ENCODE data around the gene PRPF38B. TPM values are rescaled to one million over a fixed set of nuclear protein-coding genes. Genes with fewer than 3 reads are reported as not detected.
A peak's percentile ranks its signal among the peaks of the same experiment; 100 is the strongest.

The PRPF38B gene
- total RNA-seq, 1 donor from 2014 or later = 39.3 TPM

DNA sequence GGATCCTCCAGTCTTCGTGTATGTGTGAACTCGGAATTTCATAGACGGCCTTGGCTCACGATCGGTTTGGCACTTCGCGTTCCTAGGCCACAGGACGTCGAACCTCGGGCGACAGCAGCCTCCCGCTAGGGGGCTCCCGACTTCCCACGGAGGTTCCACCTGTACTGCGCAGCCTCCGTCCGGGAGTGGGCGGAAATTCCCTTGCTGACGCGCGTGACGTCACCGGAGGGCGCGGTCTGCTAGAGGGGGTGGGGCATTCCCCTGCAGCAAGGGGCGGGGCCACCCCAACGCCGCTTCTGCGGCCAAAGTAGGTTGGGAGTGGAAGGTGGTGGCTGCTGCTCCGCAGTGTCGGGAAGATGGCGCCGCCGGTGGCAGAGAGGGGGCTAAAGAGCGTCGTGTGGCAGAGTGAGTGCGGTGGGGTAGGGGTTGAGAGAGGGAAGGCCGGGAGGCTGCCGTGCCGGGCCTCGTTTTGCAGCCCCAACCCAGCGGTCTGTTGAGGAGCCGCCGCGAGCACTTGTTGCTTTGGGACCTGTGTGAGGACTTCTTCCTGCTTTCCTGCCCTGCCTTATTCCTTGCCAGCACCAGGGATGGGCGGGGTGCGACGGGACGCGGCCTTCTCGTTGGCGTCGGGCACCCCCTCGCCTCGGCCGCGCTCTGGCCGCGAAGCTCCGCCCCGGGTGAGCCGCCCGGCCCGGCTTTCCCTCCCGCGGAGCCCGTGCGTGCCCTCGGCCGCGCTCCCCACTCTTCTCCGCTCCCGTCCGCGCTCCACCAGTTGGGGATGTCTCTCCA lies 54.5 kb downstream of the PRPF38B start, which contains the start of gene STXBP3:
Gene STXBP3, plus strand, starts transcription at position 293 of the 789 bp plus-strand sequence. Its CDS starts 64 bp downstream, at position 357.
- no peaks in the 10 kb centered on the region for H3K27me3 ChIP-seq
- ATAC-seq (peak; percentile 96), DNase-seq (peak; percentile 100)
- H3K36me3 ChIP-seq = peaks cover 2% of the 10 kb centered on the region
- H3K27ac ChIP-seq = peak within 1 kb of the TSS; percentile 96
- H3K4me3 ChIP-seq = peak within 1 kb of the TSS; percentile 74
- no peaks in the 10 kb centered on the region for H3K9me3 ChIP-seq
- peaks cover 11% of the 10 kb centered on the region for H3K4me1 ChIP-seq
- intact Hi-C loops (cut with DNase I) = no loop called here
- TF ChIP-seq, protein P1, sequence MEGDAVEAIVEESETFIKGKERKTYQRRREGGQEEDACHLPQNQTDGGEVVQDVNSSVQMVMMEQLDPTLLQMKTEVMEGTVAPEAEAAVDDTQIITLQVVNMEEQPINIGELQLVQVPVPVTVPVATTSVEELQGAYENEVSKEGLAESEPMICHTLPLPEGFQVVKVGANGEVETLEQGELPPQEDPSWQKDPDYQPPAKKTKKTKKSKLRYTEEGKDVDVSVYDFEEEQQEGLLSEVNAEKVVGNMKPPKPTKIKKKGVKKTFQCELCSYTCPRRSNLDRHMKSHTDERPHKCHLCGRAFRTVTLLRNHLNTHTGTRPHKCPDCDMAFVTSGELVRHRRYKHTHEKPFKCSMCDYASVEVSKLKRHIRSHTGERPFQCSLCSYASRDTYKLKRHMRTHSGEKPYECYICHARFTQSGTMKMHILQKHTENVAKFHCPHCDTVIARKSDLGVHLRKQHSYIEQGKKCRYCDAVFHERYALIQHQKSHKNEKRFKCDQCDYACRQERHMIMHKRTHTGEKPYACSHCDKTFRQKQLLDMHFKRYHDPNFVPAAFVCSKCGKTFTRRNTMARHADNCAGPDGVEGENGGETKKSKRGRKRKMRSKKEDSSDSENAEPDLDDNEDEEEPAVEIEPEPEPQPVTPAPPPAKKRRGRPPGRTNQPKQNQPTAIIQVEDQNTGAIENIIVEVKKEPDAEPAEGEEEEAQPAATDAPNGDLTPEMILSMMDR (IDR thresholded peaks at IDR 0.05) = peak; percentile 97

DNA sequence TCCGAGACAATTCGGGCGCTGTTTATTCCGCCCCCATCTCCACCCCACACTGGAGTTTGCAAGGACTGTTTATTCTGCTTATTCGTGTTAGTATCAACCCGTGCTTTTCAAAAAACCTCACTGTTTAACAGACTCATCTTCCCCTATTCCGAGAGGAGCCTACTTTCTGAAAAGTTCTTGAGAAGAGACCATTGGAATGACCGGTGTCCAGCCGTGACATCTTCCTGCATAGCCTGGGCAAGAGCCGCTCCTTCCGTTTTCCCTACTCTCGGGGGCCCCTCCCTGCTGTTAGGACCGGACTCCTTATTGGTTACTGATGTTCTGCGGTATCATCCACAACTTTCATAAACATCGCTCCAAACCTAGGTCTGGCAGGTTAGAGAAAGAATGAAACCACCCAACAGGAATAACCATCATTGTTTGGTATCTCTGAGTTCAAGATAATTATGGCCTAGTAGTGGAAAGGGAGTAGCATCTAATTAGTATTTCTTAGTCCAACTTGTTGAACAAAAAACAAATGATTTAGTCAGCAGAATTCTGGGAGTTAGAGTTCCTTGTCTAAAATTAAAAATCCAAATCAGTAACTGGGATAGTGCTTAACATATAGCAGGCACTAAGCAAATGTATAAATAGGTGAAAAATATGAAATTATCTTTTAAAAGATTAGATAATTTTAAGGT lies 55.2 kb downstream of the PRPF38B start:
- intact Hi-C loops (cut with DNase I) = no loop called here
- Histone ChIP-seq H3K9me3 (no peaks in the 10 kb centered on the region), H3K27ac (peak overlapping the region; percentile 96), H3K4me1 (peaks cover 11% of the 10 kb centered on the region), H3K27me3 (no peaks in the 10 kb centered on the region), H3K4me3 (peak overlapping the region; percentile 74), H3K36me3 (peaks cover 4% of the 10 kb centered on the region)
- DNase-seq (peak; percentile 83), ATAC-seq (peak; percentile 81)
- TF ChIP-seq, protein P1 (IDR thresholded peaks at IDR 0.05) = no peak

DNA sequence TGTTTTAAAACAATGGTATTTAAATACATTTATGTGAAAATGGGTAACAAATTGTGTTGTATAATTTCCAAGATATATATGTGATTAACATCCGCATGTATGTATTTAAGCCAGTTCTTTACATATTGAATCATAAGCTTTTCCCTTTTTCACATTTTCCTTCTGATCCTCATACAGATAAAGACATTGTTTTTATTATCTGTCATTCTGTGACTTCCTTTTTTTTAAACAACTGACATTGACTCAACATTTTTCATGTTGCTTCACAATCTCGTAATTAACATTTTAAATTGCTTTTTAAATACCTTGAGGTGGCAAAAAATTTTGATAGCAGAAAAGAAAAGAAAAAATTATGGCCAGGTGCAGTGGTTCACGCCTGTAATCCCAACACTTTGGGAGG lies 55.8 kb downstream of the PRPF38B start:
- H3K4me3 ChIP-seq = peak overlapping the region; percentile 74

DNA sequence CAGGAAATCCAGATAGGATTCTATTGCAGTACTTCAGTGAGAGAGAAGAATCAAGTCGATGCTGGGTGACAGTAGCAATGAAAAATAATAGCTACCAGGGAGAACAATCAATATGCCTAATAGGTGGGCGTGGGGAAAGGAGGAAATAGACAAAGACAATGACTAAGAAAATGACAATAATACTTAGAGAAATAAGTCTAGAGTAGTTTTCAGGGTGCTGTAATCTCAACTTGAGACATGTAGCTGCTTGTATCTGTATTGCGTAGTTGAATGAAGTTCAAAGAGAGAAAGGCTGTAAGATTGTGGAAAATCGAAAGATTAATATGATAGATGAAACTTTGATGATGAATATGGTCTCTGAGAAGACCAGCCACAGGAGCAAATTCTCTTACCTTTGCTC lies 57.0 kb downstream of the PRPF38B start:
- H3K4me3 ChIP-seq = no peak overlapping the region
- H3K4me1 ChIP-seq = peaks cover 11% of the 10 kb centered on the region
- H3K9me3 ChIP-seq = no peaks in the 10 kb centered on the region
- TF ChIP-seq, protein P1 (IDR thresholded peaks at IDR 0.05) = no peak
- H3K27ac ChIP-seq = no peak overlapping the region
- ATAC-seq = no peak
- H3K27me3 ChIP-seq = no peaks in the 10 kb centered on the region
- intact Hi-C loops (cut with DNase I) = no loop called here
- DNase-seq = no peak
- peaks cover 21% of the 10 kb centered on the region for H3K36me3 ChIP-seq

More for the DNA sequence above, 55.8 kb downstream of the PRPF38B start:
- peaks cover 11% of the 10 kb centered on the region for H3K4me1 ChIP-seq
- H3K9me3 ChIP-seq = no peaks in the 10 kb centered on the region
- ATAC-seq (no peak), DNase-seq (no peak)
- no peak overlapping the region for H3K27ac ChIP-seq
- intact Hi-C loops (cut with DNase I) = no loop called here
- no peaks in the 10 kb centered on the region for H3K27me3 ChIP-seq
- TF ChIP-seq, protein P1 (IDR thresholded peaks at IDR 0.05) = no peak
- peaks cover 9% of the 10 kb centered on the region for H3K36me3 ChIP-seq

DNA sequence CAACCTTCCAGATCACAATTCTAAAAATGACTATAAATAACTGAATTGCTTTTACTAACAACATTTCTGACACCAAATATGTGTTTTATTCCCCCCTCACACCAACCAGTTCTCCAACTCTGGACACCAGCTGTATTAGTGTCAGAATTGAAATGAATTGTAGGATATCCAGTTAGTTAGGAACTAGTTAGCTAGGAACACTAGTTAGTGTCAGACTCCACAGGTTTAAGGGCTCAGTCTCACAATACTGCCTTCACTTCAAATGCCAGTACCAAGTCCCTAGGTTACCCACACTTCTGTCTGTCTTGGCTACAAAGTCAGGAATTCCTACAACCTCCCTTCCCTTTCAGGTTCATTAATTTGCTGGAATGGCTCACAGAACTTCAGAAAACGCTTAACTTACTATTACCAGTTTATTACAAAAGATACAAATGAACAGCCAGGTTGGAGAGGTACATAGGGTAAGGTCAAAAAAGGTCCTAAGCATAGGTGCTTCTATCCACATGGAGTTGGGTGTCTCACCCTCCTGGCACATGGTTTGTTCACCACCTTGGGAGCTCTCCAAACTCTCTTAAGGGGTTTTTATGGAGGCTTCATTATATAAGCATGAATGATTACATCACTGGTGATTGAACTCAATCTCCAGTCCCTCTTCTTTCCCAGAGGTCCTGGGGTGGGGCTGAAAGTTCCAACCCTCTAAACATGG lies 58.5 kb downstream of the PRPF38B start:
- Histone ChIP-seq H3K9me3 (no peaks in the 10 kb centered on the region), H3K27me3 (no peaks in the 10 kb centered on the region), H3K27ac (no peak overlapping the region), H3K4me3 (no peak overlapping the region), H3K36me3 (peaks cover 35% of the 10 kb centered on the region), H3K4me1 (peaks cover 11% of the 10 kb centered on the region)
- ATAC-seq = no peak
- no peak for DNase-seq
- intact Hi-C loops (cut with DNase I) = no loop called here
- TF ChIP-seq, protein P1 (IDR thresholded peaks at IDR 0.05) = no peak

Other genes with a start within 250 kb of the PRPF38B start
- gene NBPF6, start 242.0 kb upstream of the PRPF38B start, total RNA-seq = not detected
- 12.7 TPM for gene EEIG2, start 132.2 kb upstream of the PRPF38B start, total RNA-seq
- 5.6 TPM for gene HENMT1, start 31.2 kb upstream of the PRPF38B start, total RNA-seq
- gene FNDC7, start 20.6 kb downstream of the PRPF38B start, total RNA-seq = not detected
- gene STXBP3, start 54.4 kb downstream of the PRPF38B start, total RNA-seq = 54.1 TPM
- 0.67 TPM for gene AKNAD1, start 164.8 kb downstream of the PRPF38B start, total RNA-seq
- 17.2 TPM for gene GPSM2, start 184.7 kb downstream of the PRPF38B start, total RNA-seq

Data from upper lobe of right lung (tissue), 1 donor.